ENCODE data around the gene GMPR.

Gene GMPR

GRCh38 chr6:16230953-16231352 lies 7.4 kb upstream of the GMPR start:
- peaks cover 17 to 28% of the 10 kb centered on the region in 2 donors for H3K27me3 Mint-ChIP-seq
- DNase-seq (no peak), ATAC-seq (replicated peaks) (no peak)
- peaks cover 5 to 7% of the 10 kb centered on the region in 2 donors for H3K4me1 Mint-ChIP-seq
- H3K4me3 Mint-ChIP-seq, result no peak overlapping the region
- H3K9me3 Mint-ChIP-seq, result no peaks in the 10 kb centered on the region
- no peaks in the 10 kb centered on the region for H3K36me3 Mint-ChIP-seq
- no peak overlapping the region for H3K27ac Mint-ChIP-seq

GRCh38 chr6:16232086-16232485 lies 6.3 kb upstream of the GMPR start:
- Mint-ChIP-seq H3K4me1 (peaks cover 14 to 19% of the 10 kb centered on the region in 2 donors), H3K27me3 (peaks cover 17 to 24% of the 10 kb centered on the region in 2 donors), H3K36me3 (no peaks in the 10 kb centered on the region), H3K4me3 (no peak overlapping the region), H3K9me3 (no peaks in the 10 kb centered on the region), H3K27ac (no peak overlapping the region)
- DNase-seq, result no peak
- ATAC-seq (replicated peaks), result no peak

GRCh38 chr6:16236009-16236501 lies 2.3 kb upstream of the GMPR start:
- no peaks in the 10 kb centered on the region for H3K36me3 Mint-ChIP-seq
- peaks cover 27 to 44% of the 10 kb centered on the region in 2 donors for H3K4me1 Mint-ChIP-seq

GRCh38 chr6:16236631-16237199 lies 1.7 kb upstream of the GMPR start:
- Mint-ChIP-seq H3K27me3 (peaks cover 27 to 31% of the 10 kb centered on the region in 2 donors), H3K9me3 (no peaks in the 10 kb centered on the region), H3K27ac (no peak overlapping the region), H3K4me3 (peak overlapping the region in 1 of 2 donors; percentile 25), H3K36me3 (no peaks in the 10 kb centered on the region), H3K4me1 (peaks cover 27 to 44% of the 10 kb centered on the region in 2 donors)
- DNase-seq (no peak), ATAC-seq (replicated peaks) (peak; percentile 62 to 64)

More at GRCh38 chr6:16236009-16236501, 2.3 kb upstream of the GMPR start:
- H3K27ac Mint-ChIP-seq, result peak overlapping the region; percentile 11
- no peaks in the 10 kb centered on the region for H3K9me3 Mint-ChIP-seq
- peaks cover 27 to 31% of the 10 kb centered on the region in 2 donors for H3K27me3 Mint-ChIP-seq
- no peak for ATAC-seq (replicated peaks)
- H3K4me3 Mint-ChIP-seq, result peak overlapping the region; percentile 6 to 46
- no peak for DNase-seq

GRCh38 chr6:16237242-16237641 lies 1.1 kb upstream of the GMPR start:
- no peaks in the 10 kb centered on the region for H3K9me3 Mint-ChIP-seq
- H3K36me3 Mint-ChIP-seq, result no peaks in the 10 kb centered on the region
- no peak for DNase-seq
- ATAC-seq (replicated peaks), result no peak
- peak overlapping the region; percentile 70 to 93 for H3K4me3 Mint-ChIP-seq
- no peak overlapping the region for H3K27ac Mint-ChIP-seq
- H3K27me3 Mint-ChIP-seq, result peaks cover 22 to 31% of the 10 kb centered on the region in 2 donors
- peaks cover 27 to 44% of the 10 kb centered on the region in 2 donors for H3K4me1 Mint-ChIP-seq

- Mint-ChIP-seq H3K4me3 (peak overlapping the region; percentile 79 to 93), H3K9me3 (no peaks in the 10 kb centered on the region), H3K4me1 (peaks cover 27 to 44% of the 10 kb centered on the region in 2 donors), H3K27me3 (peaks cover 17 to 26% of the 10 kb centered on the region in 2 donors), H3K36me3 (no peaks in the 10 kb centered on the region), H3K27ac (peak overlapping the region; percentile 62)
- DNase-seq, result peak; percentile 43
- peak; percentile 25 to 26 for ATAC-seq (replicated peaks)
Measured at GRCh38 chr6:16238963-16239797, 793 bp downstream of the GMPR start.

GRCh38 chr6:16239798-16240123 lies 1.4 kb downstream of the GMPR start:
- DNase-seq (no peak), ATAC-seq (replicated peaks) (peak; percentile 64 to 70)
- Mint-ChIP-seq H3K4me1 (peaks cover 27 to 44% of the 10 kb centered on the region in 2 donors), H3K9me3 (no peaks in the 10 kb centered on the region), H3K27me3 (peaks cover 11 to 20% of the 10 kb centered on the region in 2 donors), H3K36me3 (no peaks in the 10 kb centered on the region), H3K4me3 (peak overlapping the region; percentile 79 to 93), H3K27ac (peak overlapping the region; percentile 62)

- H3K9me3 Mint-ChIP-seq, result no peaks in the 10 kb centered on the region
- H3K27me3 Mint-ChIP-seq, result peaks cover 5 to 20% of the 10 kb centered on the region in 2 donors
- no peak overlapping the region for H3K4me3 Mint-ChIP-seq
- H3K36me3 Mint-ChIP-seq, result no peaks in the 10 kb centered on the region
- peak overlapping the region; percentile 37 for H3K27ac Mint-ChIP-seq
- DNase-seq, result no peak
- H3K4me1 Mint-ChIP-seq, result peaks cover 22 to 39% of the 10 kb centered on the region in 2 donors
- no peak for ATAC-seq (replicated peaks)
Measured at GRCh38 chr6:16240589-16241320, 2.4 kb downstream of the GMPR start.

- peaks cover 5 to 23% of the 10 kb centered on the region in 2 donors for H3K27me3 Mint-ChIP-seq
- no peak overlapping the region for H3K4me3 Mint-ChIP-seq
- no peak for DNase-seq
- no peak for ATAC-seq (replicated peaks)
- no peaks in the 10 kb centered on the region for H3K36me3 Mint-ChIP-seq
- H3K4me1 Mint-ChIP-seq, result peaks cover 19 to 34% of the 10 kb centered on the region in 2 donors
- no peaks in the 10 kb centered on the region for H3K9me3 Mint-ChIP-seq
- peak overlapping the region; percentile 37 for H3K27ac Mint-ChIP-seq
Measured at GRCh38 chr6:16241321-16241689, 2.9 kb downstream of the GMPR start.

- DNase-seq (no peak), ATAC-seq (replicated peaks) (no peak)
- no peaks in the 10 kb centered on the region for H3K36me3 Mint-ChIP-seq
Measured at GRCh38 chr6:16243055-16243454, 4.7 kb downstream of the GMPR start.

GRCh38 chr6:16243664-16244063 lies 5.3 kb downstream of the GMPR start:
- H3K4me3 Mint-ChIP-seq, result no peak overlapping the region
- peaks cover 8 to 28% of the 10 kb centered on the region in 2 donors for H3K27me3 Mint-ChIP-seq
- DNase-seq (no peak), ATAC-seq (replicated peaks) (no peak)
- no peaks in the 10 kb centered on the region for H3K36me3 Mint-ChIP-seq
- no peak overlapping the region for H3K27ac Mint-ChIP-seq
- H3K4me1 Mint-ChIP-seq, result peaks cover 10 to 13% of the 10 kb centered on the region in 2 donors
- no peaks in the 10 kb centered on the region for H3K9me3 Mint-ChIP-seq

More at GRCh38 chr6:16243055-16243454, 4.7 kb downstream of the GMPR start:
- Mint-ChIP-seq H3K9me3 (no peaks in the 10 kb centered on the region), H3K4me1 (peaks cover 10 to 16% of the 10 kb centered on the region in 2 donors), H3K27ac (no peak overlapping the region), H3K4me3 (no peak overlapping the region), H3K27me3 (peaks cover 8 to 29% of the 10 kb centered on the region in 2 donors)

GRCh38 chr6:16244446-16244845 lies 6.1 kb downstream of the GMPR start:
- Mint-ChIP-seq H3K36me3 (no peaks in the 10 kb centered on the region), H3K4me1 (peaks cover 3 to 5% of the 10 kb centered on the region in 2 donors), H3K27me3 (peaks cover 8 to 20% of the 10 kb centered on the region in 2 donors), H3K4me3 (no peak overlapping the region), H3K27ac (no peak overlapping the region), H3K9me3 (no peaks in the 10 kb centered on the region)
- ATAC-seq (replicated peaks), result no peak
- no peak for DNase-seq

GRCh38 chr6:16244869-16245451 lies 6.6 kb downstream of the GMPR start:
- Mint-ChIP-seq H3K4me3 (no peak overlapping the region), H3K27ac (no peak overlapping the region), H3K4me1 (no peaks in the 10 kb centered on the region), H3K27me3 (peaks cover 5 to 15% of the 10 kb centered on the region in 2 donors), H3K36me3 (no peaks in the 10 kb centered on the region), H3K9me3 (no peaks in the 10 kb centered on the region)
- ATAC-seq (replicated peaks) (no peak), DNase-seq (no peak)

- Mint-ChIP-seq H3K9me3 (no peaks in the 10 kb centered on the region), H3K27me3 (peaks cover 5 to 21% of the 10 kb centered on the region in 2 donors), H3K27ac (no peak overlapping the region), H3K36me3 (no peaks in the 10 kb centered on the region), H3K4me1 (no peaks in the 10 kb centered on the region), H3K4me3 (no peak overlapping the region)
- no peak for DNase-seq
- ATAC-seq (replicated peaks), result no peak
Measured at GRCh38 chr6:16248271-16248853, 10.0 kb downstream of the GMPR start.
